Measurements from ENCODE around the gene SLC9A9. TPM values are rescaled to one million over a fixed set of nuclear protein-coding genes. Genes with fewer than 3 reads are reported as not detected.

The SLC9A9 gene
- total and polyA plus RNA-seq, 9 of the 15 experiments (the other 6 are each of a cell fraction or from before 2014, with no cell fraction given): 0.03 to 0.13 TPM; not detected in 7

GRCh38 chr3:143412084-143412483 lies 436.2 kb downstream of the SLC9A9 start:
- POLR2A ChIA-PET: no interaction called here
- no peak overlapping the region for H3K9ac ChIP-seq (ENCODE audit: insufficient read depth in 1 of 2, low read depth in 2 of 2, low read length in 2 of 2)
- no peaks in the 10 kb centered on the region for H3K79me2 ChIP-seq (ENCODE audit: control insufficient read depth, insufficient read depth, low read length)
- no peak overlapping the region for H2AFZ ChIP-seq (ENCODE audit: low read depth, low read length)
- no peak for DNase-seq (ENCODE audit: extremely low read depth in 1 of 4, low spot score in 3 of 4)
- no TSS peak for BruUV-seq (replicated peaks)
- no peak for FAIRE-seq
- no peaks in the 10 kb centered on the region for H3K36me3 ChIP-seq (ENCODE audit: control insufficient read depth, insufficient read depth, low read length)
- no peak overlapping the region for H3K4me3 ChIP-seq
- TF ChIP-seq BDP1 (IDR thresholded peaks at IDR 0.05; ENCODE audit: insufficient read depth, insufficient read length): no peak
- TF ChIP-seq MAX (CRISPR knock-in tag; IDR thresholded peaks at IDR 0.05): no peak
- TF ChIP-seq ZNF217 (CRISPR knock-in tag; IDR thresholded peaks at IDR 0.05): no peak
- TF ChIP-seq ZNF24 (IDR thresholded peaks at IDR 0.05): no peak
- TF ChIP-seq NR0B1 (IDR thresholded peaks at IDR 0.05; ENCODE audit: partially characterized antibody): no peak
- TF ChIP-seq HMG20B (CRISPR knock-in tag; IDR thresholded peaks at IDR 0.05): no peak
- no peak for TF ChIP-seq POLR3G (IDR thresholded peaks at IDR 0.05; ENCODE audit: extremely low read depth, insufficient read length, insufficient replicate concordance)
- TF ChIP-seq GATAD2B (IDR thresholded peaks at IDR 0.05; ENCODE audit: borderline replicate concordance): no peak
- TF ChIP-seq MTA2 (IDR thresholded peaks at IDR 0.05; ENCODE audit: low read depth): no peak
- TF ChIP-seq L3MBTL2 (IDR thresholded peaks at IDR 0.05): no peak
- intact Hi-C loops (cut with micrococcal nuclease) (no loop called here), in situ Hi-C loops (cut with MboI) (no loop called here)
- H3K9me3 ChIP-seq (replicated peaks; ENCODE audit: control insufficient read depth, insufficient read depth, low read depth, low read length): no peaks in the 10 kb centered on the region
- H4K20me1 ChIP-seq (replicated peaks; ENCODE audit: control insufficient read depth, insufficient read depth, low read length): no peaks in the 10 kb centered on the region
- no peaks in the 10 kb centered on the region for H3K9me1 ChIP-seq (ENCODE audit: control insufficient read depth, insufficient read depth, low read length)
- no peak for ATAC-seq
- H3K27ac ChIP-seq (ENCODE audit: extremely low read depth, low read depth, low read length): no peak overlapping the region
- WGBS (ENCODE audit: insufficient coverage, low coverage, missing lambda C conversion rate): 20% methylated on average over 3 of the region's 3 CpGs
- H3K4me2 ChIP-seq (ENCODE audit: insufficient read depth, low read length): no peak overlapping the region
- H3K27me3 ChIP-seq (ENCODE audit: control insufficient read depth in 2 of 2, insufficient read depth in 2 of 2, low read length in 2 of 2): no peaks in the 10 kb centered on the region
- no peaks in the 10 kb centered on the region for H3K4me1 ChIP-seq (replicated peaks in 1 of 2; ENCODE audit: control insufficient read depth in 2 of 2, insufficient read depth in 2 of 2, low read length in 2 of 2)
- CTCF ChIA-PET (ENCODE audit: low intra/inter-chr PET ratio): no interaction called here
